Activated CD8-positive, alpha-beta memory T cell treated with anti-CD3 and anti-CD28 coated beads, Interleukin-2, amount 10 ng/mL, durations not matched to agents 7 days and 5 days (primary cell): ENCODE data around the gene DLGAP4. TPM values are rescaled to one million over a fixed set of nuclear protein-coding genes. Genes with fewer than 3 reads are reported as not detected.

Experiments
- ATAC-seq: fragments of 150-1000 bp; cut with Tn5 transposase; one replicate; pipeline ENCODE4 v1.10.0; 2021; ENCODE audit warnings: moderate library complexity
- CTCF ChIA-PET: fragments of 350-600 bp; sonication (Branson Sonifier 250); formaldehyde crosslinking; loops from one replicate; lab custom pipeline; 2021; ENCODE audit warnings: antibody characterized with exemption; lab: Charles Lee
- DNase-seq: peaks from one replicate; pipeline ENCODE4 v3.0.0-alpha.2; 2020
- H3K27ac Mint-ChIP-seq: one replicate; pipeline ENCODE4 v1.8.0; 2021; ENCODE audit warnings: mild to moderate bottlenecking, mixed read lengths
- H3K27me3 Mint-ChIP-seq: one replicate; pipeline ENCODE4 v1.8.0; 2021; ENCODE audit warnings: mixed read lengths
- H3K36me3 Mint-ChIP-seq: one replicate; pipeline ENCODE4 v1.8.0; 2021; ENCODE audit warnings: mild to moderate bottlenecking, mixed read lengths
- H3K4me1 Mint-ChIP-seq: one replicate; pipeline ENCODE4 v1.8.0; 2021; ENCODE audit warnings: mixed read lengths
- H3K4me3 Mint-ChIP-seq: one replicate; pipeline ENCODE4 v1.8.0; 2021; ENCODE audit warnings: mild to moderate bottlenecking, moderate library complexity, mixed read lengths
- H3K9me3 Mint-ChIP-seq: one replicate; pipeline ENCODE4 v1.8.0; 2022; ENCODE audit warnings: low read depth, mixed read lengths
- total RNA-seq, 2 experiments: library from RNA; stranded (reverse); gene quantifications; one replicate each; pipeline ENCODE4 v1.2.3, GENCODE V29; 2021

DLGAP4 gene
- total RNA-seq, 2 experiments from 2014 or later: 18.8 to 19.6 TPM

GRCh38 chr20:36483209-36483918 lies 177.2 kb downstream of the DLGAP4 start:
- DNase-seq (no peak), ATAC-seq (no peak)
- Mint-ChIP-seq H3K27me3 (no peaks in the 10 kb centered on the region), H3K4me3 (no peak overlapping the region), H3K4me1 (no peaks in the 10 kb centered on the region), H3K9me3 (no peaks in the 10 kb centered on the region), H3K36me3 (no peaks in the 10 kb centered on the region), H3K27ac (no peak overlapping the region)
- CTCF ChIA-PET: no interaction called here

- H3K27ac Mint-ChIP-seq: no peak overlapping the region
- no peaks in the 10 kb centered on the region for H3K27me3 Mint-ChIP-seq
- CTCF ChIA-PET: interaction anchor here (0.6 kb wide), 1 partner anchor 353 kb away, joined by 3 read pairs; no protein-coding TSS in a partner anchor
Measured at GRCh38 chr20:36483919-36484808, 178.0 kb downstream of the DLGAP4 start.

DNA sequence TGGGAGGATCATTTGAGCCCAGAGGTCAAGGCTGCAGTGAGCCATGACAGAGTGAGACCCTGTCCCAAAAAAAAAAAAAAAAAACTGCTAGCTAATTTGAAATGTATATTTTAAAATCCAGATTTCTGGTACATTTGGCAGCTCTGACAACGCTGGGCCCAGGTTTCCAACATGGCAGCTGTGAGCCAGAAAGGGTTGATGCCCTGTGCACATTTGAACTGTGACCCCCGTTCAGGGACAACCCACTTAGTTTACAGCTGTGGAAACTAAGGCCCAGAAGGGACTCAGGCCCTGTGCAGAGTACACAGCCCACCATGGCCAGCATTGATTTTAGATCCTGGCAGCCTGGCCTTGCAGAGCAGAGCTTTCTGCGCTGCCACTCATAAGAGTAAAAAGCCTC lies 179.1 kb downstream of the DLGAP4 start:
- H3K36me3 Mint-ChIP-seq: no peaks in the 10 kb centered on the region
- H3K4me3 Mint-ChIP-seq: no peak overlapping the region
- no peaks in the 10 kb centered on the region for H3K27me3 Mint-ChIP-seq
- no peak overlapping the region for H3K27ac Mint-ChIP-seq
- DNase-seq (no peak), ATAC-seq (no peak)
- no peaks in the 10 kb centered on the region for H3K4me1 Mint-ChIP-seq
- no peaks in the 10 kb centered on the region for H3K9me3 Mint-ChIP-seq
- CTCF ChIA-PET: interaction anchor here (0.6 kb wide), 2 partner anchors 352 to 862 kb away, joined by 3 read pairs; no protein-coding TSS in a partner anchor

More at GRCh38 chr20:36483919-36484808, 178.0 kb downstream of the DLGAP4 start:
- Mint-ChIP-seq H3K36me3 (no peaks in the 10 kb centered on the region), H3K9me3 (no peaks in the 10 kb centered on the region), H3K4me1 (no peaks in the 10 kb centered on the region), H3K4me3 (no peak overlapping the region)
- DNase-seq (no peak), ATAC-seq (no peak)

- peaks cover 11% of the 10 kb centered on the region for H3K4me1 Mint-ChIP-seq
- no peaks in the 10 kb centered on the region for H3K36me3 Mint-ChIP-seq
- CTCF ChIA-PET: interaction anchor here (1.0 to 1.1 kb wide), 2 partner anchors 9 to 13 kb away, joined by 3 read pairs; no protein-coding TSS in a partner anchor
- no peak for DNase-seq
- H3K4me3 Mint-ChIP-seq: no peak overlapping the region
- H3K27me3 Mint-ChIP-seq: no peaks in the 10 kb centered on the region
- ATAC-seq: no peak
- no peak overlapping the region for H3K27ac Mint-ChIP-seq
- H3K9me3 Mint-ChIP-seq: no peaks in the 10 kb centered on the region
Measured at GRCh38 chr20:36487069-36487468, 180.9 kb downstream of the DLGAP4 start.

DNA sequence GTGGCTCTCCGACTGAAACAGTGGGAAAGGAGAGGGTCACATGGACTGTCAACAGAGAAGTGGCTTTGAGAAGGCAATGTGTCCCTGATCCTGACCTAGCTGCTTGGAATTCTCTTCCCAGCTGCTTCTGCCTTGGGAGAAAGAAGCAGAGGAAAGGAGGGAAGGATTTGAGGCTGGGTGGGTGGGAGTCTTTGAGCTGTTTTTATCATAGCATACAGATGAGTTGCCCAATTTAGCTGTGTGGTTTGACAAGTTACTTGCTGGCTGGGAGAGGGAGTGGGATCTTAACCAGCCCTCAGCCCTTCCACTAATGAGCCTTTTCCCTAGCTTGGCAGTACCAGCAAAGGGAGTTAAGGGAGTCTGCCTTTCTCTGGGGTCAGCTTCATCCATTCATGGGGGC lies 184.1 kb downstream of the DLGAP4 start:
- Mint-ChIP-seq H3K27ac (no peak overlapping the region), H3K4me1 (peaks cover 28% of the 10 kb centered on the region), H3K36me3 (no peaks in the 10 kb centered on the region), H3K9me3 (no peaks in the 10 kb centered on the region), H3K4me3 (no peak overlapping the region), H3K27me3 (no peaks in the 10 kb centered on the region)
- DNase-seq (no peak), ATAC-seq (no peak)
- CTCF ChIA-PET: no interaction called here

- Mint-ChIP-seq H3K36me3 (no peaks in the 10 kb centered on the region), H3K27ac (peak overlapping the region; percentile 91), H3K27me3 (no peaks in the 10 kb centered on the region), H3K4me3 (peak overlapping the region; percentile 34), H3K4me1 (peaks cover 28% of the 10 kb centered on the region), H3K9me3 (no peaks in the 10 kb centered on the region)
- DNase-seq (peak; percentile 88), ATAC-seq (peak; percentile 93)
- CTCF ChIA-PET: interaction anchor here (0.8 to 2.7 kb wide), 15 partner anchors 10 to 317 kb away, joined by 3 to 20 read pairs (median 6); partner anchors contain the start of gene RAB5IF
Measured at GRCh38 chr20:36491901-36492617, 185.9 kb downstream of the DLGAP4 start.

DNA sequence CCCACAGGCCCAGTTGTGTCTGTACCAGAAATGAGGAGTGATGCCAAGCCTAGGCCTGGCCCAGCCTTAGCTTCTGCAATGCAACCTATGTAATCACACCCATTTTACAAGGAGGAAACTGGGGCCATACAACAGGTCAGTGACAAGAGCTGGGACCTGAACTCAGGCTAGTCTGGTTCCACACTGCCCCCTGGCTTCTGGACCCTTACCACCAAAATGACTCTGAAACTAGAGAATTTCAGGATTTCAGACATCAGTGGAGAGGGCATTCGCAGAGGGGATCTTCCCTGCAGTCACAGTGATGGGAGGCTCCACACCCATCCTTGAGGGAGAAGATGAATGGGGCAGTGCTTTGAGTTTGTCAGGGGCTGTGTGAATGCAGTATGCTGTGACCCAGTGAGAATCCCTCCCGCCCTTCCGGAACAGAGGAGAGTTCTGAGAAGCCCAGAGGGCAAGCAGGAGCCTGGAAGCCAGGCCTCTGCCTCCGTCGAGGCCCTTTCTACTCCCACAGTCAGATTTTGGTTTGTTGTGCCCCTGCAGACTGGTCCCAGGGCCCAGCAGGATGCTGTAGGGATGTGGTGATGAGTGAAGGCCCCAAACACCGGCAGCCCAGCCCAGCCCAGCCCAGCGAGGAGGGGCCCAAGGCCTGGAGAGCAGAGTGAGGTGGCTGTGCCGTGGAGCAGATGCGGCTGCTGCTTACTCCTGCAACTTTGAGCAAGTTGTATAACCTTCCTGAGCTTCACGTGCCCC lies 187.1 kb downstream of the DLGAP4 start:
- CTCF ChIA-PET: interaction anchor here (0.5 to 2.7 kb wide), 13 partner anchors 16 to 293 kb away, joined by 3 to 20 read pairs (median 4); partner anchors contain the start of gene RAB5IF
- H3K27ac Mint-ChIP-seq: peak overlapping the region; percentile 17
- no peaks in the 10 kb centered on the region for H3K36me3 Mint-ChIP-seq
- ATAC-seq (peak; percentile 18), DNase-seq (peak; percentile 50)
- H3K27me3 Mint-ChIP-seq: no peaks in the 10 kb centered on the region
- H3K4me1 Mint-ChIP-seq: peaks cover 28% of the 10 kb centered on the region
- no peak overlapping the region for H3K4me3 Mint-ChIP-seq
- no peaks in the 10 kb centered on the region for H3K9me3 Mint-ChIP-seq

DNA sequence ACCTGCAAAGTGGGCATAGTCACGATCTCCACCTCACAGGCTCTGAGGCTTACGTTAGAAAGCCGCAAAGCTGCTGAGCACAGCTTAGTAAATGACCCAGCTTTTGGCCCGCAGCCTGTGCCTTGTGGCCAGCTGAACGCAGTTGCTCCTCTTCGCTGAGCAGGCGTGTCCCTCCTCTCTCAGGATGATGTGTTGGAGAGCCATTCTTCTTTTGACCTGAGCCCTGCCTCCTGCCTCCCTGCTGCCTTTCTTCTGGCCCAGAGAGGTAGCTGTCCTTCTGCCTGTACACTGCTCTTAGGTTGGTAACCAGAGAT lies 187.6 kb downstream of the DLGAP4 start:
- Mint-ChIP-seq H3K27me3 (no peaks in the 10 kb centered on the region), H3K9me3 (no peaks in the 10 kb centered on the region), H3K36me3 (no peaks in the 10 kb centered on the region), H3K4me1 (peaks cover 28% of the 10 kb centered on the region), H3K27ac (no peak overlapping the region), H3K4me3 (no peak overlapping the region)
- ATAC-seq: no peak
- DNase-seq: no peak
- CTCF ChIA-PET: interaction anchor here (2.2 to 2.7 kb wide), 3 partner anchors 21 to 54 kb away, joined by 8 to 20 read pairs (median 8); no protein-coding TSS in a partner anchor

DNA sequence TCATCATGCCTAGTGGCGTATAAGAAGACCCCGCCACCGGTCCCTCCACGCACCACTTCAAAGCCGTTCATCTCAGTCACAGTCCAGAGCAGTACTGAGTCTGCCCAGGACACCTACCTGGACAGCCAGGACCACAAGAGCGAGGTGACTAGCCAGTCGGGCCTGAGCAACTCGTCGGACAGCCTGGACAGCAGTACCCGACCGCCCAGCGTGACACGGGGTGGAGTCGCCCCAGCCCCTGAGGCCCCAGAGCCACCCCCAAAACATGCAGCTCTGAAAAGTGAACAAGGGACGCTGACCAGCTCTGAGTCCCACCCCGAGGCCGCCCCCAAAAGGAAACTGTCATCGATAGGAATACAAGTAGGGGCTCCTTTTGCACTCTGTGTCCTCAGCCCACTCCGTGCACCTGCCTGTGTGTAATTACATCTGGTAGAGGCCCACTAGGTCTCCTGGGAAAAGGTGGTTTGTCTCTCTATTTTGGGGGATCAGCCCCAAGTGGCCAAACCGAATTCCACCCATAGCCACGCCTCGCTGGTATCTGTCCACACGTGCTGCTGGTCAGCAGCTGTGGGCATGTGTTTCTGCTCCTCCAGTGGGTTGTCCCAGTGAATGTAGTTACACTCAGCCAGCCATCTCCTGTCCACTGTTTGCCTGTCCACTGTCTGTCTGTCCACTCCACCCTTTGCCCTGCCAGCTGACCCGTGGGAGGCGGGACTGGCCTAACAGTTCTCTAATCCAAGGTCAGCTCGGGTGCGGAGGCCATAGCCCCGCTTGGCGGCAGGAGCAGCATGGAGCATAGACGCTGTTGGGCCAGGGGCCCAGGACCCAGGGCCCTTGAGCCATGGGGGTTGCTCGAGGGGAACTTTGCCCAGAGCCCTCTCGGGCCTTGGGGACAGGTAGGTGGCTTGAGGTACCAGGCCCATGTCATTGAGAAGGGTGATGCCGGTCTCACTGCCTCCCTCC lies 190.8 kb downstream of the DLGAP4 start:
- Mint-ChIP-seq H3K9me3 (no peaks in the 10 kb centered on the region), H3K36me3 (no peaks in the 10 kb centered on the region), H3K27ac (no peak overlapping the region), H3K27me3 (no peaks in the 10 kb centered on the region), H3K4me1 (peaks cover 17% of the 10 kb centered on the region), H3K4me3 (no peak overlapping the region)
- CTCF ChIA-PET: interaction anchor here (0.7 kb wide), 1 partner anchor 295 kb away, joined by 3 read pairs; no protein-coding TSS in a partner anchor
- DNase-seq (no peak), ATAC-seq (no peak)

DNA sequence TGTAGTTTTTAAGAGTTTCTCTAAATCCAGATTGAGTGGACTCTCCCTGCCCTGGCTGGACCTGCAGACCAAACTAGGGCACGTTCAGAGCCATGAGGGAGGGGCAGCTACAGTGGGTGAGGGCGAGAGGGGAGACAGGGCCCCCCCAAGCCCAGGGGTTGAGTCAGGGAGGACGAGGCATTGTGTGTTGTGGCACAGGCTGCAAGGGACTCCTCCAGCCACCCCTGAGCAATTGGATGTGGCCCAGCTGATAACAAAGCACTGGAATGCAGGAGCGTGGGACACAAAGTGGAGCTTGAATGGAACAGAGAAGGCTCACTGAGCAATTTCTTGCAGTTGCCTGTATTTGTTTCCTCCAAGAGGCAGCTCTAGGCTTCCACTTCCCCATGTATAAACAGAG lies 191.7 kb downstream of the DLGAP4 start:
- Mint-ChIP-seq H3K27me3 (no peaks in the 10 kb centered on the region), H3K9me3 (no peaks in the 10 kb centered on the region), H3K4me3 (no peak overlapping the region), H3K27ac (no peak overlapping the region), H3K36me3 (no peaks in the 10 kb centered on the region), H3K4me1 (peaks cover 9% of the 10 kb centered on the region)
- DNase-seq (no peak), ATAC-seq (no peak)
- CTCF ChIA-PET: no interaction called here

- DNase-seq (no peak), ATAC-seq (no peak)
- CTCF ChIA-PET: no interaction called here
- H3K9me3 Mint-ChIP-seq: no peaks in the 10 kb centered on the region
- H3K4me1 Mint-ChIP-seq: peaks cover 2% of the 10 kb centered on the region
- H3K36me3 Mint-ChIP-seq: no peaks in the 10 kb centered on the region
- no peaks in the 10 kb centered on the region for H3K27me3 Mint-ChIP-seq
- H3K27ac Mint-ChIP-seq: no peak overlapping the region
- no peak overlapping the region for H3K4me3 Mint-ChIP-seq
Measured at GRCh38 chr20:36498386-36499179, 192.4 kb downstream of the DLGAP4 start.
